Esophagus squamous epithelium (tissue), 5 donors: ENCODE measurements around the gene ODC1. TPM values are rescaled to one million over a fixed set of nuclear protein-coding genes. Genes with fewer than 3 reads are reported as not detected.

Experiments used
- DNase-seq: peaks from one replicate; lab custom pipeline; 2025; lab: John Stamatoyannopoulos, UW
- H3K27ac ChIP-seq, 4 donors: fragments of 200-600 bp; sonication (generic); one replicate each; pipeline ENCODE4 v1.5.1; 2016 to 2019; ENCODE audit warnings: mild to moderate bottlenecking in 1 of 4
- H3K27me3 ChIP-seq, 4 donors: fragments of 200-600 bp; sonication (generic); 1 replicate in 3 of 4; 2 replicates in 1 of 4; pipeline versions ENCODE4 v1.5.1 to v1.6.0; 2017 to 2021; ENCODE audit warnings: antibody characterized with exemption in 1 of 4
- H3K36me3 ChIP-seq, 3 donors: fragments of 200-600 bp; sonication (generic); one replicate each; pipeline ENCODE4 v1.5.1; 2016 to 2019
- H3K4me1 ChIP-seq, 3 donors: fragments of 200-600 bp; sonication (generic); one replicate each; pipeline ENCODE4 v1.5.1; 2017 to 2019
- H3K4me3 ChIP-seq, 4 donors: fragments of 200-600 bp; sonication (generic); 1 replicate in 3 of 4; 2 replicates in 1 of 4; pipeline ENCODE4 v1.5.1; 2016 to 2019; ENCODE audit warnings: mild to moderate bottlenecking in 2 of 4, moderate library complexity in 1 of 4
- H3K9me3 ChIP-seq, 3 donors: fragments of 200-600 bp; sonication (generic); one replicate each; pipeline ENCODE4 v1.5.1; 2016 to 2019
- CTCF ChIP-seq, 6 experiments: fragments of 450-650 bp in 4 of 6; fragments of 200-600 bp in 2 of 6; sonication (generic) in 2 of 6; IDR thresholded peaks; one replicate each; pipeline ENCODE4 v1.5.1; 2016 to 2019; ENCODE audit warnings: antibody characterized with exemption in 6 of 6, mild to moderate bottlenecking in 4 of 6, moderate library complexity in 4 of 6
- POLR2A ChIP-seq, 4 donors: fragments of 450-650 bp; IDR thresholded peaks; one replicate each; pipeline ENCODE4 v1.6.1; 2017; ENCODE audit warnings: antibody characterized with exemption in 4 of 4, mild to moderate bottlenecking in 4 of 4, moderate library complexity in 3 of 4
- WGBS, 2 donors: methylation state at CpG; one replicate each; pipeline ENCODE4 v1.1.5; 2018; 5-methylcytosine and 5-hydroxymethylcytosine counted together
- intact Hi-C: fragments of 100-400 bp; cut with DNase I; formaldehyde crosslinking; loops from one replicate; pipeline ENCODE4 v1.15.0; 2022
- total RNA-seq, 4 donors: library from RNA; depleted of rRNA; stranded (reverse); fragments of >200 nt; gene quantifications; one replicate each; pipeline ENCODE4 v1.1.0, GENCODE V29; 2016
- donor health status: DM: yes; HTN: yes; CAD: no.

ODC1 gene
- total RNA-seq, 4 donors from 2014 or later = 14.9 to 66.8 (median 26.3) TPM

DNA sequence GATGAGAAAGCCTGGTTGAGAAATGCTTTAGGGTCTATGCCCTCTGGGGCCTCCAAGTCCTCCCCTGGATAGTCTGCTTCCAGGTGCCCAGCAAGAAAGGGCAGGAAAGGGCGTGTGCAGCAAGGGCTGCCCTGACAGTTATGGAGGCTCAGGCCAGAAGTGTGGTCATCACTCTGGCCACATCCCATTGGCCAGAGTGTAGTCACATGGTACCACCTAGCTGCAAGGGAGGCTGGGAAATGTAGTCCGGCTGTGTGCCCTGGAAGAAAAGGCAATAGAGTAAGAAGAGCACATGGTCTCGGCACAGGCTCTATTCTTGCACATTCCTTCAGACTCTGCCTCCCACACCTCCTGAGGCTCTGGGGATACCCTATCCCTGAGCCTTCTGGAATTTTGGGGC lies 35.7 kb downstream of the ODC1 start:
- WGBS, 2 donors = 100% methylated on average over 2 of the region's 3 CpGs
- H3K4me1 ChIP-seq = peaks cover 12 to 28% (median 19%) of the 10 kb centered on the region in 3 donors
- H3K36me3 ChIP-seq = no peaks in the 10 kb centered on the region
- no peaks in the 10 kb centered on the region for H3K9me3 ChIP-seq
- H3K4me3 ChIP-seq = no peak overlapping the region
- H3K27ac ChIP-seq = no peak overlapping the region
- TF ChIP-seq POLR2A (IDR thresholded peaks at IDR 0.05) = no peak
- no peak for TF ChIP-seq CTCF (IDR thresholded peaks at IDR 0.05)
- H3K27me3 ChIP-seq = no peaks in the 10 kb centered on the region
- no peak for DNase-seq
- intact Hi-C loops = loop anchor here (5.0 kb wide), 1 partner anchor 280 kb away; no protein-coding TSS in a partner anchor

DNA sequence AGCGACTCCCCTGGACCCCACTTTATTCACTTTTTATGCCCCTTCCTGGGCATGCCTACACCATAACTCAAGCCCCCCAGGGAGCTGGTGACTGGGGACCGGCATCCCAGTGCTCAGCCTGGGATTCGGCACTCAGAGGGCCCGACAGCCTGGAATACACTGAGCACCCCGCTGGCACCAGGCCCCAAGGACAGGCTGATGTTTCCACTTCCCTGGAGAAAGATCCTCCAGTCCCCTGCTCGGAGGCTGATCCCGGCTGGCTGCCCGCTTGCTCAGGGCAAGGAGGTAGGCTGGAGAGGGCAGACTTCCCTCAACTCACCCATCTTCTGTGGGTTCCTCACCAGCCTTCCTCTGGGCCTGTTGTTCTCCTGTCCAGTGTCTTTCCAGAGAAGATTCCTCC lies 36.6 kb downstream of the ODC1 start:
- 80 to 100% methylated on average over 1 to 3 of the region's 8 CpGs for WGBS, 2 donors
- no peak for DNase-seq
- intact Hi-C loops = loop anchor here (5.0 kb wide), 1 partner anchor 279 kb away; no protein-coding TSS in a partner anchor
- Histone ChIP-seq H3K4me1 (peaks cover 12 to 36% (median 28%) of the 10 kb centered on the region in 3 donors), H3K27ac (no peak overlapping the region), H3K36me3 (no peaks in the 10 kb centered on the region), H3K9me3 (no peaks in the 10 kb centered on the region), H3K4me3 (no peak overlapping the region), H3K27me3 (no peaks in the 10 kb centered on the region)
- TF ChIP-seq CTCF (IDR thresholded peaks at IDR 0.05) (no peak), POLR2A (IDR thresholded peaks at IDR 0.05) (no peak)

- Histone ChIP-seq H3K9me3 (no peaks in the 10 kb centered on the region), H3K27me3 (no peaks in the 10 kb centered on the region), H3K27ac (no peak overlapping the region), H3K36me3 (no peaks in the 10 kb centered on the region), H3K4me3 (no peak overlapping the region), H3K4me1 (peaks cover 12 to 43% (median 34%) of the 10 kb centered on the region in 3 donors)
- no peak for DNase-seq
- intact Hi-C loops = loop anchor here (5.0 kb wide), 1 partner anchor 279 kb away; no protein-coding TSS in a partner anchor
- 80 to 90% methylated on average over 4 to 10 of the region's 13 CpGs for WGBS, 2 donors
- TF ChIP-seq POLR2A (IDR thresholded peaks at IDR 0.05) (no peak), CTCF (IDR thresholded peaks at IDR 0.05) (no peak)
Measured at GRCh38 chr2:10410823-10411437, 37.2 kb downstream of the ODC1 start.

DNA sequence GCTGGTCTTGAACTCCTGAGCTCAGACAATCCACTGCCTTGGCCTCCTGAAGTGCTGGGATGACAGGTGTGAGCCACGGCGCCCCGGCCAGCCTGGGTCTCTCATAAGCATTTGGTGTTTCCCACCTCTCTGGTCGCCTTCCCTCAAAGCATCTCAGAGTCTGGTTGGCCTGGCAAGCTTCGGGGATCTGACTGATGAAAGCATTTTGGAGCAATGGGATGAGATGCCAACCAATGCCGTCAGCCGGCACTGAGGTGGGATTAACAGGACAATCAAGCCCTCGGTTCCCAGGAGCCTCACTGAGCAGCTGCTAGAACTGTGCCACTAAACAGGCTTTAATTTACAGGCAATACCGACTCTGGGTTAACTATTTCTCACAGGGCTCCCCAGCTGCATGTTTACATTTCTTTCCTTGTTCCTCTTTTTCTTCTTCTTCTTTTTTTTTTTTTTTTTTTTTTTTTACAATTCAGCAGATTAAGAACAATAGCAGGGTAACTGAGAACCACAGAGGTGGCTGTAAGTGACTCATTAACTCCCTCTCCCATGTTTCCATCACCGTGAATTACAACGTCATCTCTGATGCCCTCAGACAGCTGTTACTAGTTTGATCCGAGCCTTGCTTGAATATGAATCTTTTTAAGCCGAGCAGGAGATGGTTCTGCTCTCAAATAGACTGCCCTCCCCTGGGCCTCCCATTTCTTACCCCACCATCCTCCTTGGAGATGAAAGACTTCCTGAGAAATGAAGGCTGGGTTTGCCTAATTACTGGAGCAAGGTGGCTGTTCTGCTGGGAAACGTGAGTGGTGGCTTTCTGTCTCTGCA lies 37.9 kb downstream of the ODC1 start:
- H3K27me3 ChIP-seq = no peaks in the 10 kb centered on the region
- TF ChIP-seq POLR2A (IDR thresholded peaks at IDR 0.05) (no peak), CTCF (IDR thresholded peaks at IDR 0.05) (no peak)
- no peaks in the 10 kb centered on the region for H3K9me3 ChIP-seq
- peaks cover 18 to 50% (median 40%) of the 10 kb centered on the region in 3 donors for H3K4me1 ChIP-seq
- H3K27ac ChIP-seq = no peak overlapping the region
- H3K36me3 ChIP-seq = no peaks in the 10 kb centered on the region
- no peak overlapping the region for H3K4me3 ChIP-seq
- DNase-seq = no peak
- intact Hi-C loops = loop anchor here (5.0 kb wide), 1 partner anchor 278 kb away; no protein-coding TSS in a partner anchor
- WGBS, 2 donors = 65 to 75% methylated on average over 9 to 13 of the region's 14 CpGs
